NCI-H1436 (cell line): Measurements from ENCODE around the gene GSTA4.

Experiments
- DNase-seq: peaks from one replicate; lab custom pipeline; 2025; lab: John Stamatoyannopoulos, UW

The GSTA4 gene, protein sequence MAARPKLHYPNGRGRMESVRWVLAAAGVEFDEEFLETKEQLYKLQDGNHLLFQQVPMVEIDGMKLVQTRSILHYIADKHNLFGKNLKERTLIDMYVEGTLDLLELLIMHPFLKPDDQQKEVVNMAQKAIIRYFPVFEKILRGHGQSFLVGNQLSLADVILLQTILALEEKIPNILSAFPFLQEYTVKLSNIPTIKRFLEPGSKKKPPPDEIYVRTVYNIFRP

DNA sequence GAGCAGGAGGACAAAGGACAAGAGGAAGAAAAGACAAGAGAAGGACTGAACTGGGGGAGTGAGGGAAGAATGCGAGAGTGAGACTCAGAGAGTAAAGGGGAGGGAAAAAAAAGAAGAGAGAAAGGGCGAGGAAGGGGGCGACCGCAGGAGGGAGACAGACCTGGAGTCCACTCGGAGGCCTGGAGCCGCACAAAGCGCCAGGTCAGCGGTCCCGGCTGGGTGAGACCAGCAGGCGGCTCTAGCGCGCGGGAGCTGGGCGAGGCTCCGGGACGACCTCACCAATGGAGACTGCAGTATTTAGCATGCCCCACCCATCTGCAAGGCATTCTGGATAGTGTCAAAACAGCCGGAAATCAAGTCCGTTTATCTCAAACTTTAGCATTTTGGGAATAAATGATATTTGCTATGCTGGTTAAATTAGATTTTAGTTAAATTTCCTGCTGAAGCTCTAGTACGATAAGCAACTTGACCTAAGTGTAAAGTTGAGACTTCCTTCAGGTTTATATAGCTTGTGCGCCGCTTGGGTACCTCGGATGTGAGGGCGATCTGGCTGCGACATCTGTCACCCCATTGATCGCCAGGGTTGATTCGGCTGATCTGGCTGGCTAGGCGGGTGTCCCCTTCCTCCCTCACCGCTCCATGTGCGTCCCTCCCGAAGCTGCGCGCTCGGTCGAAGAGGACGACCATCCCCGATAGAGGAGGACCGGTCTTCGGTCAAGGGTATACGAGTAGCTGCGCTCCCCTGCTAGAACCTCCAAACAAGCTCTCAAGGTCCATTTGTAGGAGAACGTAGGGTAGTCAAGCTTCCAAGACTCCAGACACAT, at the start of gene GSTA4:
Gene GSTA4, minus strand, starts transcription at position 196 of the 824 bp plus-strand sequence. CDS start 1,041 bp downstream, outside the sequence.
- peak; percentile 91 for DNase-seq

DNA sequence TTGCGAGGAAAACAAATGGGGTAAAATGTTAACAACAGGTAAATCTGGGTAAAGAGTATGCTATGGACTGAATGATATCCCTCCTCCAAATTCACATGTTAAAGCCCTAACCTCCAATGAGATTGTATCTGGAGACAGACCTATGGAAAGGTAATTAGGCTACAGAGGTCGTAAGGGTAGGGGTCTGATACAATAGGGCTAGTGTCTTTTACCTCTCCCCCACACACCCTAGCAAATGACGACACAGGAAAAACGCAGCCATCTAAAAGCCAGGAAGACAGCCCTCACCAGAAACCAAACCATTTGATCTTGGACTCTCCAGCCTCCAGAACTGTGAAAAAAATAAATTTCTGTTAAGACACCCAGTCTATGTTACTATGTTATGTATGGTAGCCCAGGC, 49.5 kb upstream of the GSTA4 start:
- no peak for DNase-seq

DNA sequence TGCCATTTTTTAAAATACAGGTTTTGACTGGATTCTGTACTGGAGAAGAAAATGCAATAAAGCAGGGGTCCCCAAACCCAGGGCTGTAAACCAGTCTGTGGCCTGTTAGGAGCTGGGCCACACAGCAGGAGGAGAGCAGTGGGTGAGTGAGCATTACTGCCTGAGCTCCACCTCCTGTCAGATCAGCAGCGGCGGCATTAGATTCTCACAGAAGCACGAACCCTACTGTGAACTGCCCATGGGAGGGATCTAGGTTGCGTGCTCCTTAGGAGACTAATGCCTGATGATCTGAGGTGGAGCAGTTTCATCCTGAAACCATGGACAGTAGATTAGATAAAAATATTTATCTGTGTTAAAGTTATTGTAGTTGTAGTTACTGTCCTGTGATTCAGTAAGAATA, 49.0 kb upstream of the GSTA4 start:
- DNase-seq, result no peak

DNA sequence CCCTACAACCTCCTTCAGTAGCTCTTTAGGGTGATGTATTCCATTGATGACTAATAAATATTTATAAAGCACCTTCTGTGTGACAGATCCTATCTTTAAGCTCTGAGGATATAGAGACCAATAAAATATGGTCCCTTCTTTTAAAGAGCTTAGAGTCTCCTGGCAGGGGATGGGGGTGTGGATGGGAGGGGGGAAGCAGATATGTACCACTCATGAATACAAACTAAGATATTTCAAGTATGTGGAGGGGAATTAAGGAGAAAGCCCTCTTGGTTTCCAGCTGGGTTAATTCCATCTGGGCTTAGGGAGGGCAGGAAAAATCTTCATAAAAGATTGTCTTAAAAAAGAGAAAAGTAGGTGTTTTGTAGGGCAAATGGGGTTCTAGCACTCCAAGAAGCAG, 48.5 kb upstream of the GSTA4 start:
- DNase-seq, result no peak

DNA sequence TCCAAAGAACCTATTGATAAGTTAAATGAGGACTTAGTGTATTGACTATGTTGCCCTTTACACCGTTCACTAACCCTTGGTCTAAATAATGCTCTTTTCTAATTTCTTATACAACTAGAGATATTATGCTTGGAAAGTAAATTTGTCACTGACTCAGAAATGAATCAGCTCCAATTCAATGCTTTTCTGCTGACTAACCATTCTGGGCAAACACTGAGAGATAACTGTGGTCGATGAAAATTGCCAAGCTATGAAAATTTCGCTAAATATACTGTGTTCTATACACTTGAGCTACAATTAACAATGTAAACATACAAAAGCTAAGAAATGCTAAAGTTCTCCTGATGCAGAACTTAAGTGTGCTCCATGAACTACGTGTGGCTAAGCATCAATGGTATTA, 47.0 kb upstream of the GSTA4 start:
- DNase-seq, result no peak

DNA sequence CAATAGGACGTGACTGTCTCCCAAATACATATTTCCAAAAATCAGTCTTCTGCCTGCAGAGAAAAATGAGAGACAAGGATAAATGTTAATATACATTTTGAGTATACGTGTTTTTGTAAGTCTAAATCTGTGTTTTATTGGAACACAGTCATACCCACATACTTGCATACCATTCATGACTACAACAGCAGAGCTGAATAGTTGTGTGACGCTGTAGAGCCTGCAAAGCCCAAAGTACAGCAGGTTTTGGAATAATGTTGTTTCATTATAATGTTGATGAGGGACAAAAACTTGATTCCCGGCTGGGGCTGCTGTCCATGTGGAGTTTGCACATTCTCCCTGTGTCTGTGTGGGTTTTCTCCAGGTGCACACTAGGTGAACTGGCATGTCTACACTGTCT, 46.3 kb upstream of the GSTA4 start:
- no peak for DNase-seq

DNA sequence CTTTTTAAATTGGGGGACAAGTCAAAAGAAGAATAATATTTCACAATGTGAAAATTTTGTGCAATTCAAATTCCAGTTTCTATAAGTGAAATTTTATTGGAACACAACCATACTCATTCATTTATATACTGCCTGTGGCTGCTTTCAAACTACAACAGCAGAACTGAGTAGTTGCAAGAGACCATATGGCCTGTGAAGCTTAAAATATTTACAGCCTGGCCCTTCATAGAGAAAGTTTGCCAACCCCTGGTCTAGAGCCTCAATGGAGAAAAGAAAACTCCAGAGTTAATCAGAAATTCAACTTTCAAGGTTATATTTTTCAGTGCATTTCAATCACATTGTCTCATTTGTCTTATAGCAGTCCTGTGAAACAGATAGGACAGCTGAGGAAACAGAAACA, 43.5 kb upstream of the GSTA4 start:
- no peak for DNase-seq

DNA sequence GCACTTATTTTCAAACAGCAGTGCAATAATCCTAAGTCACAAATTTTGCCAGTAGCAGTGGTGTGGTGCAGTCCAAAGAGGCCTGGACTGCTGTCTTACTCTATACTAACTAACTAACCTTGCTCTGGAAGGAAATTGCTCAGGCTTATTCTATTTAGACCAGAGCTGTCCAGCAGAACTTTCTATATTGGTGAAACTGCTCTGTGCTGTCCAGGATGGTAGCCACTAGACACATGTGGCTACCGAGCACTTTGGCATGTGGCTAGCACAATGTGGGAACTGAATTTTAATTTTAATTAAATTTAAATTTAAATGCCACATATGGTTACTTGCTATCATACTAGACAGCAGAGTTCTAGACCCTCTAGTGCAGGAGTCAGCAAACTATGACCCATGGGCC, 43.1 kb upstream of the GSTA4 start:
- DNase-seq, result no peak

DNA sequence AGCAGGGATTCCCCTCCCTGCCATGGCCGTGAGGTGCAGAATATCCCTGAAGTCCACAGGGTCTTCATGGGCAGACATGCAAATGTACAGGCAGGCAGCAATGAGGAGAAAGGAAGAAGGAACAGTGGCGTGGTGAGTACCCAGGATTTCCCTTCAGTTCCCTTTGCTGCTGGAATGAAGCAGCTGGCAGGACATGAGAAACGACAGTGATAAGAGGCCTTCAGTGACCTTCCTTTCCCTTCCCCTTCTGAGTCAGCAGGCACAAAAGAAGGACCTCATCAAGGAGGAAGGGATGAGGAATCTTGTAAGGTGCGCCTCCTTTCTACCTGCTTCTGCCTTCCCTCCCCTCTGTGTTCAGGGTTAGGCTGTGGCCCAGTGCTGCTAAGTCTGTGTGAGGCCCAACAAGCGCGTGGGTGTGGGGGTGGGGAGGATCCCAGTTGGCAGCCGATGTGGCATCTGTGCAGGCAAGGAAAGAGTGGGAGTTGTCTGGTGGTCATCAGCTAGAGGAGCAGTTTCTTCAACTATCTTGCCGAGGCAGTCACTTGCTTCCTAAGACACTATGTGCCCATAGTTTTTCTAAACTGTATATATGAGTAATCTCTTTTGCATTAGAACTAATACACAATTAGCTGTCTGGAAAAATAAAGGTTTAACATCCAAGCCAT, 40.6 kb upstream of the GSTA4 start:
- DNase-seq, result no peak

DNA sequence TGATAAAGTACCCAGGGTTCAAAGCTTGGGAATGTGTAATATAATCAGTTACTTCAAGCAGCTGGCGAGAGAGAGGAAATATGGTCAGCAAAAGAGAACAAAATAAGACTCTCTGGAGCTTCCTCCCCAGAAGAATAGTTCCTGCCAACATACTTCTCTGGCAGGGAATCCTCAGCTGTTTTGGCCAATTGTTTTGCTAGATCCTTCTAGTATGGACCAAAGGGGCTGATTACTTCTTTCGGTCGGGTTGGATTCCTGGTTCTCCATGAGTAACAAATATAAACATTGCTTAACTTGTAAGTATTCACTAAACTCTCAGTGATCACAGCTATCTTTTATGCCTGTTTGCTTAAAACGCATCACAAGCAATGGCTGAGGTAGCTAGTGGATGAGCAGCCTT, 38.7 kb upstream of the GSTA4 start:
- DNase-seq, result no peak

DNA sequence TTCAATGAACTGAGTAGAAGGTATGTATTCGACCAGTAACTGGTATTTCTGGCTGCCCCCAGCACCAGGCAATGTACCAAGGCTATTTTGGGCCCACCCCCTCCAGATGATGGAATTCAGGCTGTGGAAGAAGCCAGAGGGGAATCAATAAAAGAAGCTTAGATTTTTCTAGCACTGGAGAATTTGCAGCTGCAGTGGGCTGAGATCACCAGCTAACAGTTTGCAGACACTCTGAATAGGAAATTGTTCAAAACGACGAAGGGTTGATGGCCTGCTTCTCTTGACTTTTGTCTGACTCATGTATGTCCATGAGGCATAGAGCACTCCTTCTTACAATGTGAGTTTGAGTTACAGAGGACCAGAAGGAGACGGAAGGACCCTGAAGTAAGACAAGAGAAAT, 37.8 kb upstream of the GSTA4 start:
- DNase-seq, result no peak

DNA sequence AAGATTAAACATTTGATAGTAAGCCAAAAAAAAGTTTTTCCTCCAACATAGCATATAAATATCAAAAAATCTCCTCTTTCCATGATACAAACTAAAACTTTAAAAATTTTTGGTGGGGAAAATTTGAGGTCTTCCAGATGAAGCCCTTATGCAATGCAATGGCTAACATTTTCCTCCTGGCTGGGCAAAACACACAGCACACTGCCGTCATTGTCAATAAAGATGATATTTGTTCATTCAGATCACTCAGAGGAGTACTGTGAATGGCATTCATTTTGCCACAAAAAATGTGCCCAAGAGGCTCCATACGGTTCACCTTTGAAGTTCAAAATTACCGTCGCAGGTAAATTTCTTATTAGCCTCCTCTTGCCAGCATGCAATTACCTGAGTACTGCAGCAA, 36.2 kb upstream of the GSTA4 start:
- no peak for DNase-seq

DNA sequence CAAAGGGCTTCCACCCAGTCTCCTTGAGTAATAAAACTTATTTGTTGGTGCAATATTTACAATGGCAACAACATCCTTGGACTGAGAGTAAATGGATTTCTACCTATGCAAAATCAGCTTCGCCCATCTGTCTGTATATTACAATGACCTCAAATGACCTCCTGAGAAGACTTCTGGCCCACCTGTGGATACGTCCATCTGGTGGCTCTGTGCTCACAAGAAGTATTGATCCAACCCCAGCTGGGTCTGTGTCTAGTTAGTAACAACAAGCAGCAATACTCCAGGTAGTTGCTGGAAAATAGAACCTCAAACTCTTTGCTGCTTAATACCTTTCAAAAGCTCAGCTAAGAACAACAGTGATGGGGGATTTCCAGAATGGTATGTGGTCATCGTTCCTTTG, 34.7 kb upstream of the GSTA4 start:
- no peak for DNase-seq

DNA sequence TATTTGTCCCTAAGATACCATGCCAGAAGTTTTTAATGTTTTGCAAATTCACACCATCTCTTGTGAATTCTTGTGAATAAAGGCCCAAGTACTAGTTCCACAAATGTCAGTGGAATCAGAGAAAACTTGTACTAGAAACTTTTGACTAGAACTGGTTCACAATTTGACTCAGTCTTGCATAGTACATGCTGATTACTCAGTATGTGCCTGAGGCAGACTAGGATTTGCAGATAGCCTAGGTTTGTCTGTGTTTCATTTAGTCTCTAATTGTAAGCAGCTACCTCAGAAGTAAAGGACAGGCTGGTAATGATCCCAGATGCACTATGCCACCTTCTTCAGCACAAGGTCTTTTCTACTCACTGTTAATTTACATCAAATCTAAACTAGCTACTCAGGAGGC, 34.2 kb upstream of the GSTA4 start:
- no peak for DNase-seq

DNA sequence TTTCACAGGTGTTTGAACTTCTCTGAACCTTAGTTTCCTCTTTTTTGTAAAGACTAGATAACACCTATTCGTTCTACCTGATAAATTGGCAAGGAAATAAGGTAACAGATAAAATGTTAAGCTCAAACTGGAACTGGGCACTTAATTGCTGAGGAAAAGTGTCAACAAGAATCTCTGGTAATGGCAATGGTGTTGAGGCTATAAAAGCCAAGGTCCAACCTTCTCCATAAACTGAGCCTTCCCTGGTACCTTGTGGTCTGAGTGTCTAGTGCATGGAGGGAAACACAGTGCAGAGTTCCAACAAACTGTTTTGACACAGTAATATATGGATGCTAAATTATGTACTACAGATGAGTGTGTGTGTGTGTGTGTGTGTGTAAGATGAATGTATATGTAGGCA, 33.4 kb upstream of the GSTA4 start:
- no peak for DNase-seq

DNA sequence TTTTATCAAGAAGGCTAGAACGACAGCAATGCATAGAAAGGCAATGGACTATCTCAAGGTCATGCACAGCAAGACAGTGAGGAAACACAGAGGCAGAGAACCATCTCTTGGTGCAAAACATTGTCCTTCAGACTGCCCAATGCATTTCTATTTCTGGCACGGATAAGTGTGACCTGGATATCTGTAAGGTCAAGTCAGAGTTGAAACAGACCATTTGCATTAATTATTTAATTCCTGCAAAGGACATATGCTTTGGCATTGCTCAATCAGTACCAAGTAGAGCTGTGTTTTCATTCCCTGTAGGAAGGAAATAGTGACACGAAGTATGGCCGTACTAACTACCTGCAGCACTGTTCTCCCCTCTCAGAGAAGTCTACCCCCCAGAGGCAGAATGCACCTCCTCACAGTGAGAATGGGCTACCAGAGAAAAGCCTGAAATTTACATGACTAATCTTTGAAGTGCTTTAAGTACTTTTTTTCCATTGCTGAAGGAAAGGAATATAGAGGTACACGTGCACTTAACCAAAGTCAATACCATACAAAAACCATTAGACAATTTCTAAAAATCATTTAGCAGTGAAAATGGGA, 32.1 kb upstream of the GSTA4 start:
- DNase-seq, result no peak

DNA sequence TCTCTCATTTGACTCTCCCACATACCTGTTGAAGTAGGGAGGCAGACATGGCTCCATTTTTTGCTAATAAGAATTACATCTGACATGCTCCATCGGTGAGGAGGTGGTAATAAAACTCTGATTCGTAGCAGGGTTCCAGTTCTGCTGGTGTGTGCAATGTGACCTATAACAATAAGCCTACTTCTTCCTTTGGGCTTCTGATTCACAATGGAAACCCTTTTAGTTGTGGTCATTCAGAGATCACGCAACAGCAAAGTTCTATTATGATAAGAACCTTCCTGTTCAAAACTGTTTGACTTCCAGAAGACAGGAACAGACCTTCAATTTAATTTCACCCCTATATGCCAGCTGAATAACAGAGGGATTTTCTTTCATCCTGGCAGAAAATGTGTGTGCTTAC, 31.4 kb upstream of the GSTA4 start:
- DNase-seq, result no peak

DNA sequence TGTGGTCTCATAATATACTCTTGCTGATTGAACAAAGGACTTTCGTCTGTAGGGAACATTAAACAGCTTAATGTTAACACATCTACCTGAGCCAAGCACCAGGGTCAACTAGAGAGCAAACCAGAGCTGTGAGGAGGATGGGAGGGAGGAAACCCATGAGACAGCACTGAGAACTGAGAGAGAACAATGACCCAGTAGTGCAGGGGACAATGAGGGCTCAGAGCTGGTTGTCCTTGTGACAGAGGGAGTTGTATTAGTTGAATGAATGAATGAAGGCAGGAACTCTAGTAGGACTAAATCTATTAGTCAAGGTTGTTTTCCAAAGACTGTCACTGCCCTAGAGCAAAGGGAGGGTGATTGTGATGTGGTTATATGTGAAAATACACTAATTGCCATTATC, 28.2 kb upstream of the GSTA4 start:
- DNase-seq, result no peak

DNA sequence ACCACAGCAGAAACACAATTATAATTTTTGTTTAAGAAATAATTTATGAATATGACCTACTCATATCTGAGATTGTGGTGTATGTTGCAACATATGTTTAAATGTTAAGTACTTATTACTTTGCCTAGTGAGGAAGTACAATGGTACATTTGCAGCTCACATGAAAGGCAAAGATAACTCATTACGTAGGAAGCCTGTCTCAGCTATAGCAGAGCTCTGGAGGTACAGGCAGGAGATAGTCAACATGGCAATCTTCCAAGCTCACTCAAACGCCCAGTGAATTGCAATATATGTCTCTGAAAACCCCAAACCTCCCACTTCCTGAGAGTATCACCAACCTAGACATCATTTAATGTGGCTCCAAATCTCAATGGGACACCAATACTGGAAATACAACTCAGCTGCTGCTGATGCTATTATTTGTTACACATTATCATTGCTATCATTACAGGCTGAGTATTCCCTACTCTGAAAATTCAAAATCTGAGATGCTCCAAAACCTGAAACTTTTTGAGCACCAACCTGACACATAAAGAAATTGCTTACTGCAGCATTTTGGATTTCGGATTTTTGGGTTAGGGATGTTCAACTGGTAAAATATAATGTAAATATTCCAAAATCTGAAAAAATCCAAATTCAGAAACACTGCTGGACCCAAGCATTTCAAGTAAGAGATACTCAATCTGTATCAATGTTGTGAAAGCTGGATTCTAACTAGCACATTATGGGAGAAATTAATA, 25.1 kb upstream of the GSTA4 start:
- DNase-seq, result no peak

DNA sequence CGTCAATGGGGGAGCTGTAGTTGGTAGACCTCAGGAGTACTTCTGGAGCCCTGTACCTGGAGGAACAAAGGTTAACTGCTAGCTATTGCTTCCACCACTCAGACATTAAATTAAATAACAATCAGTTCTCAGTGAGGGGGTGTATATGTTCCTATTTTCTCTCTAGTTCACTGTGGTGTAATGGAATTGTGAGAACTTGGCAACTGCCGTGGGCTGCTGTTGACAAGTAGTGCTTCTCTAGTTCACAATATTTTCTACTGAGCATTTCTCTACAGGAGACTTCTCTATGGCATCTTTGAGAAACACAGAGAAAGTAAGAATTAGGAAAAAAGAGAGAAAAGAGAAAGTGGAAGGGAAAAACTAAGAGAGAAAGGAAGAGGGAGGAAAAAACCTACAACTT, 23.4 kb upstream of the GSTA4 start:
- DNase-seq, result no peak

DNA sequence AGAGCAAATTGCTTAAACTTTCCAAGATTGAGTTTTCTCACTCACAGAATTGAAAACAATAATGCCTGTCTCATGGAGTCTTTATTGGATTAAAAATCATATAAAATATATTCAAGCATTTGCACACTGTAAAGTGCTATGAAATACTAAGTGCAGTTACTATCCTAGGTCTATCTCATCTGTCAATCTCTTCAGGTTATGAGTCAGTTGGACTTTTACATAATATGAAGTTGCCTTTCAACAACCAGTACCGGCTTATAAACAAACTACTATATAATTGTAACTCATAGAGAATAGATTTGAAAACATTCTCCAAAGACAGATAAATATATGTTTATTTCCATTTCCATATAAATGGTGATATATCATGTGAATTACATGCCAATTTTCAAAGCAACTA, 20.4 kb upstream of the GSTA4 start:
- no peak for DNase-seq

DNA sequence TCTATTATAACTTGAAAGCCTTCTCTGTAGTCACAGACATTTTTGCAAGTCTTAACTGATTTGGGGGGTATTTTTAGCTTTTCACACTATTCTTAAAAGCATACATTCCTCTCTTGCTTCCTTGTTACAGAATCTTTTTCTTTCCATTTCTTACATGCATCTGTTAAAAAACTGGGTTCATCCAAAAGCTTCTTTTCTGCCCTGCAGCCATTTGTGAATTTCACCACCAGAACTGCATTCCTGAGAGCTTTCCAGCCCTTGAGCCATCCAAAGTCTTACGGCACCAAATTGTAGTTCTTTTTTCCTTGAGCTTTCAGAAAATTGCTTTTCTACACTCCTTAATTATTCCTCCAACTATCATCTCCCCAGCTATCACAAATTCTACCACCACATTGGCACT, 19.7 kb upstream of the GSTA4 start:
- no peak for DNase-seq
